ENCODE measurements around the gene EFCAB9.
"Not testable (repeated sequence)": the region's sequence is repeated elsewhere in the genome, so short reads cannot be mapped to it uniquely, and the experiment has no call there.

EFCAB9 gene

GRCh38 chr5:172193872-172194271, at the start of gene EFCAB9:
TSS of gene EFCAB9 (plus strand) at chr5:172194172. CDS start at chr5:172194173, 1 bp downstream.
- DNase-seq (ENCODE audit: low read depth) = no peak

GRCh38 chr5:172144291-172144815, 49.6 kb upstream of the EFCAB9 start:
- no peak for DNase-seq (ENCODE audit: low read depth)

GRCh38 chr5:172144931-172145869, 48.8 kb upstream of the EFCAB9 start:
- DNase-seq (ENCODE audit: low read depth) = no peak

GRCh38 chr5:172145870-172146747, 47.9 kb upstream of the EFCAB9 start:
- DNase-seq (ENCODE audit: low read depth) = no peak

GRCh38 chr5:172146748-172147092, 47.3 kb upstream of the EFCAB9 start:
- DNase-seq (ENCODE audit: low read depth) = no peak

GRCh38 chr5:172147857-172148256, 46.1 kb upstream of the EFCAB9 start:
- DNase-seq (ENCODE audit: low read depth) = no peak

- no peak for DNase-seq (ENCODE audit: low read depth)
These were observed 45.6 kb upstream of the EFCAB9 start for GRCh38 chr5:172148381-172148780.

- DNase-seq (ENCODE audit: low read depth) = no peak
These were observed 44.9 kb upstream of the EFCAB9 start for GRCh38 chr5:172149073-172149472.

- not testable (repeated sequence) for DNase-seq (ENCODE audit: low read depth)
These were observed 44.5 kb upstream of the EFCAB9 start for GRCh38 chr5:172149481-172149880.

GRCh38 chr5:172150514-172151425, 43.2 kb upstream of the EFCAB9 start:
- DNase-seq (ENCODE audit: low read depth) = no peak

- DNase-seq (ENCODE audit: low read depth) = no peak
These were observed 42.2 kb upstream of the EFCAB9 start for GRCh38 chr5:172151661-172152210.

GRCh38 chr5:172153695-172154094, 40.3 kb upstream of the EFCAB9 start:
- no peak for DNase-seq (ENCODE audit: low read depth)

- not testable (repeated sequence) for DNase-seq (ENCODE audit: low read depth)
These were observed 38.9 kb upstream of the EFCAB9 start for GRCh38 chr5:172155101-172155500.

GRCh38 chr5:172156541-172156994, 37.4 kb upstream of the EFCAB9 start:
- no peak for DNase-seq (ENCODE audit: low read depth)

GRCh38 chr5:172159016-172159415, 35.0 kb upstream of the EFCAB9 start:
- no peak for DNase-seq (ENCODE audit: low read depth)

GRCh38 chr5:172160506-172160905, 33.5 kb upstream of the EFCAB9 start:
- DNase-seq (ENCODE audit: low read depth) = no peak

- DNase-seq (ENCODE audit: low read depth) = no peak
These were observed 31.5 kb upstream of the EFCAB9 start for GRCh38 chr5:172162323-172162986.

- DNase-seq (ENCODE audit: low read depth) = no peak
These were observed 31.0 kb upstream of the EFCAB9 start for GRCh38 chr5:172162987-172163343.

GRCh38 chr5:172163346-172163745, 30.6 kb upstream of the EFCAB9 start:
- no peak for DNase-seq (ENCODE audit: low read depth)

- DNase-seq (ENCODE audit: low read depth) = no peak
These were observed 29.2 kb upstream of the EFCAB9 start for GRCh38 chr5:172164769-172165212.

- no peak for DNase-seq (ENCODE audit: low read depth)
These were observed 28.5 kb upstream of the EFCAB9 start for GRCh38 chr5:172165465-172165864.
